HG02885 (cell line): ENCODE results near the gene ELMOD3.

Source experiments
- ATAC-seq: cut with Tn5 transposase; IDR thresholded peaks from one replicate; pipeline ENCODE4 v1.9.1; 2021; ENCODE audit warnings: mild to moderate bottlenecking; ENCODE audit not compliant: unreplicated experiment, poor library complexity

Gene ELMOD3

DNA sequence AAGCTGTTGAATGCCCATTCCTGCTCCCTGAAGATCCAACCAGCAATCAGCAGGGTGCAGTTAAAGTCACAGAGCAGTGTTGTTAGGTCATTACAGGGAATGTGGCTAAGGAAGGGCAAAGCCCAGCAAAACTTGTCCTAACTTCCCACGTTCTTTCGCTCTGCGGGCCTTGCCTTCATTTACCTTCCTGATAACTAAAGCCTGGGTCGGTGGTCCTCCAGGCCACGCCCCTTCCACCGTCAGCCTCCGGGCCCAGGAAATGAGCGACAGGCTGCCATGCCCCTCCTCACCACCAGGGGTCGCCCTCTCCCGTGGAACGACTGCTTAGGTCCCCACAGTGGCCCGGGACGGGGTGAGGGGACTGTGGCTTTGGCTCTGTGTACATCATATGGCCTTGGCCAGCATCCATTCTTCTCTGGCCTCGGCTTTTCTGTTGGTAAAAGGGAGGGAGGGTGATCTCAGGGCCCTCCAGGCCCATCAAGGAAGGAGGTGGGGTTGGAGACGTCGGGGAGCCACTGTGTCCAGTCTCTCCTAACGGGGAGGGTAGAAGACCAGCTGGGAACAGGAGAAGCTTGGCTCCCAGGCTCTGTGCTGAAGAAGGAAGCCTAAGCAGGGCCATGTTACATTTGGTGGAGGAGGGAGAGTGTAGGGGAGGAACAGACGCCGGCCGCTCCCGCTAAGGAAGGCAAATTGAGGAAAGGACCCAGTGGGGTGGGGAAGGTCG is 66.1 kb downstream of the ELMOD3 start:
- ATAC-seq: peak; percentile 65

DNA sequence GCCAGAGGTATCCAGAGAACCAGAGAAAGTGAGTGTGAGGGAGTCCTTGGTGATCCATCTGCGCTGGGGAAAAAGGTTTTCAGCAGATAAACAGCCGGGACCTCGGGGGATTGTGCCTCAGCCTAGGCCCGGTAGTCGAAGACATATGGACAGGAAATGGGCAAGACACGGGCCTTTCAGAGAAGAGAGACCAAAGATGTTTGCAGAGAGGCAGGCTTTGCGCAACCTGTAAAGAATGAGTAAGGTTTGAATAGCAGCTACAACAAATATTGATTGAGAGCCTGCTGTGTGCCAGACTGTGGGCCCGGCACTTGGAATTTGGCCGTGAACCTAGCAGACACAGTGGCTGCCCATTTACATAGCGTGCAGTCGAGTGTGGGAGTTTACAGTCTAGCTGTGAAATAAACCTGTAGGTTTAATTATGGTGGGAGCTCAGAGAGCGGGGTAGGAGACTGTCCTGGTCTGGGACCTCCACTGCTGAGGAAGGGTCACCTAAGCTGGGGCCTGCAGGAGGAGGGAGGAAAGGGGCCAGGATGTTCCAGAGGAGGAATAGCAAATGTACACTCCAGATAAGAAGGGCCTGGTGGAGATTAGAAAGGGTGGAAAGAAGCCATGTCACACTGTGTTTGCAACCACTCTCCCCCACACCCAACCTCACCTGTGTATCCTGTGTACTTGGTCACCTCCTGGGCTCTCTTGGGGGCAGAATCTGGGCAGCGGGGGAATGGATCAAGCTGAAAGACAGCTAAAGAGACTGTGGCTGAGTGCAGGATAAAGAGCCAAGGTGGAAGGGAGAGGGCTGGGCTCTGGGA is 66.9 kb downstream of the ELMOD3 start:
- ATAC-seq: no peak

DNA sequence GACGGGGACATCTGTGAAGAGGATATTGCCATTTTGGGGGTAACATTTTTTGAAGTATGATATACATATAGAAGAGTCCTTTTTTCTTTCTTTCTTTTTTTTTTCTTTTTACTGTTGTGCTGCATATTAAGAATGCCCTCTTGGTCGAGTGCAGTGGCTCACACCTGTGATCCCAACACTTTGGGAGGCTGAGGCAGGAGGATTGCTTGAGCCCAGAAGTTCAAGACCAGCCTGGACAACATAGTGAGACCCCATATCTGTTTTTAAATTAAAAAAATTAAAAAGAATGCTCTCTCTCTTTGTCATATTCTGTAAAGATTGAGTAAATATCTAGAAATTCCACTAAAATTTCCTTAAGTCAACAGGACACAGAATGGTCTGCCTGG is 67.5 kb downstream of the ELMOD3 start:
- ATAC-seq: no peak

- ATAC-seq: no peak
Observed at GRCh38 chr2:85423525-85423924, 69.0 kb downstream of the ELMOD3 start.

DNA sequence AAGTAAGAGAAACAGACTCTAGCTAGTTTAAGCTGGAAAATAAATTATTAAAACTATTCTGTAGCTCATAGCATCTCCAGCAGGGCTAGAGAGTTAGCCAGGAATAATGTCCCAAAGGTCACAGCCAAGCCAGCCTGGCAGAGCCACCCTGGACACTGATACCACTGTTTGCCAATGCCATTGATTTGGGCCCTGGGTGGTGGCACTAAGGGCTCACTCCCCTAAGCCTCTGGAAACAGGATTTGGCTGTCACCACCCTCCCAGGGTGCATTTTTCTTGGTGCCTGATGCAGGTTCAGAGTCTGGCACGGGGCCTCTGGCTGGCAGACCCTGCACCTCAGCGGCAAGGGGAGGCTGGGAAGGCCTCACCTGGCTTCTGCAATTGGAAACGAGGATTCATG is 71.0 kb downstream of the ELMOD3 start:
- no peak for ATAC-seq

DNA sequence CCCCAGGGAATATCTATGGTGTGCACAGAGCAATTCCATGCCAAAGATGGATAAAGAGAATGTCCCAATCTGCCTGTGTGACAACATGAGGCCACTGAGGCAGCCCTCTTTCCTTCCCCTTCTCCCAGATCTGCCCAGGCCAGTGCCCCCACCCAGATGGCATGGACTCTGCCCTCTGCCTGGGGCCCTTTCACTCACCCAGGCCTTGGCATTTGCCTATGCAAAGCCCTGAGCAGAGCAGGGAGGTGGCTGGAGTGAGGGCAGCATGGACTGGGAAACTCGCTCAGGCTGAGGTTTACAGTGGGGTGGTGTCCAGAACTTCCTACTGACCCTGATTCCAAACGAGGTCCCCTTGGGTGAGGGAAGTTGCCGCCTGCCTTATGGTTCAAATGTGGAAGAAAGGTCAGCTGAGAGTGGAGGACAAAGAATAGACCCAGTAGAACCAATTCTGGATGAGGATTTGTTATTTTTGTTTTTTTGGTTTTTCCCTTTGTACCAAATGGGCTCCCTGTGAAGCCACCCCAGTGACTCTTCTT is 72.8 kb downstream of the ELMOD3 start:
- ATAC-seq: no peak

DNA sequence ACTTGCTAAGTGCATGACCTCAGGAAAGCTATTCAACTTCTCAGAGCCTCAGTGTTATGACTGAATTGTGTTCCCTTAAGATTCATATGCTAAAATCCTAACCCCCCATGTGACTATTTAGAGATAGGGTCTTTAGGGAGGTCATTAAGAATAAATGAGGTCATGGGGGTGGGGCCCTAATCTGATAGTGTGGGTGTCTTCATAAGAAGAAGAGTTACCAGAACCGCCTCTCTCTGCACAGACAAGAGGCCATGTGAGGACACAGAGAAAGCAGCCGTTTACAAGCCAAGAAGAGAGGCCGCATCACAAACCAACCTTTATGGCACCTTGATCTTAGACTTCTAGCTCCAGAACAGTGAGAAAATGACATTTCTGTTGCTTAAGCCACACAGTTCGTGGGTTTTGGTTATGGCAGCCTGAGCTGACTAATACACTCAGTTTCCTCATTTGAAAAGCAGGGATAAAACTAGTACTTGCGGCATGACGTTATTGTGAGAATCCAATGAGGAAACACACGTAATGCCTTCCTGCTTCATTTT is 73.8 kb downstream of the ELMOD3 start:
- ATAC-seq: no peak

- ATAC-seq: no peak
Observed at GRCh38 chr2:85429213-85429923, 74.8 kb downstream of the ELMOD3 start.

GRCh38 chr2:85429924-85430289 is 75.3 kb downstream of the ELMOD3 start:
- ATAC-seq: no peak

- no peak for ATAC-seq
Observed at GRCh38 chr2:85430752-85431569, 76.4 kb downstream of the ELMOD3 start.

DNA sequence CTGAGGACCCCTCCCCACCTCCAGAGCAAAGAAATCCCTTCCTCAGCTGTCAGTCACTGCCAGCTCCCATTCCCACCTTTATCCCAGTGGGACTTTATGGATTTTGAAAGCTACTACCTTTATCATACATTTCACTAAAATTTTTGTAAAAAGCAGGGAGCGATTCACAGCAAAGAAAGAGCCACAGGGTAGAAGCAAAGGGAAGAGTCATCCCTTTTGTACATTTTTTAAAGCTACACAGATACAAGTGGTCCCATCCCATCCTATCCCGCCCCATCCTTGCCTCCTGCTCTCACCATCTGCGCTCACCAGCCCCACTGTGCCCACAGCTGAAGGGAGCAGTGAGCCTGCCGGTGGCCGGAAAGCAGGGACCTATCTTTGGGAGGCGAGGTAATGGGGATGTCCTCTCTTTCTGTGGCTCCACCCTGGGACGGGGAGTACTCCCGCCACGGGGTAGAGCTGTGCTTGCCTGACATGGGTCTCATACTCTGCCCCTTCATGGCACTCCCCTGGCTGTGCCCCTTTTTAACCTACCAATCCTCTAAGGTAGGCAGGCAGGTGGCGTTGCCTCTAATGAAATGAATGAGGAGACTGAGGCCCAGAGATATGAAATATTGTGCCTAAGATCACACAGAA is 77.1 kb downstream of the ELMOD3 start:
- ATAC-seq: no peak

DNA sequence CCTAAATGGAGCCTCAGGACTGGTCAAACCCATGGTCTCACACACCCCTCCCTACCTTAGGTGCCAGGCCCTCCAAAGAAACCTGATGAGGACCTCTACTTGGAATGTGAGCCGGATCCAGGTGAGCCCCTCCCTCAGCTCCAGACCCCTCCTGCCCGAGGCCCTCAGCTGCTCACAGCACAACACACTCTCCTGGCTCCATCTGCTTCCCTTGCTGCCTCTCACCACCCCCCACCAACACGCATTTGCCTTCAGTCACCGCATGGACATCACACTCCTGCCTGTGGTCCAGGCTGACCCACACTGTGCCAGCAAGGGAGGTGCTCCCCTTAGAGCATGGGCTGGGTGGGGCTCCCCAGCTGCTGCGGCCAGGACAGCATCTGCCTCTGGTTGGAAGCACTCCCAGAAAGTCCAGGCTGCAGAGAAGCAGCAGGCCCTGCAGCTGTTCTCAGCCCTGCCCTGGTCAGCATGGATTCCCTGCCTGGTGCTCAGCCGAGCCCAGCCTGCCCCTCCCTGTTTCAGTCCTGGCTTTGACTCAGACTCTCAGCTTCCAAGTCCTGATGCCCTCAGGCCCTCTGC is 79.0 kb downstream of the ELMOD3 start:
- ATAC-seq: no peak

DNA sequence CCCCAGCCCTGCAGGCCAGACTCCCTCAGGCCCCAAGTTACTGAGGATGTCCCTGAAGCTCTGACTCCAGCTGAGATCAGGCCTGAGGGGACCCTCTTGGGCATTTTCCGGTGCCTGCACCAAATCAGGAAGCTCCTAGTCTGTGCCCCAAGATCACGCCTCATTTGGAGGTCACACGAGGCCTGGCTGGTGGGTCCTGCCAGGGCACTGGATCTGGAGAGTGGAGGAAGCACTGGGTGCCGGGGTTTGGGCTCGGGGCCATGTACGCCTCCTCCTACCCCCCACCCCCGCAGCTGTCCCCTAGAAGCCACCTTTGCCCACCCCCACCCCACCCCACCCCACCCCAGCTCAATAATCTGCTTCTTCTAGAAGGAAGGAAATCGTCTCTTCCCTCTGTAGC is 80.1 kb downstream of the ELMOD3 start:
- no peak for ATAC-seq

GRCh38 chr2:85435220-85435958 is 80.8 kb downstream of the ELMOD3 start:
- no peak for ATAC-seq

DNA sequence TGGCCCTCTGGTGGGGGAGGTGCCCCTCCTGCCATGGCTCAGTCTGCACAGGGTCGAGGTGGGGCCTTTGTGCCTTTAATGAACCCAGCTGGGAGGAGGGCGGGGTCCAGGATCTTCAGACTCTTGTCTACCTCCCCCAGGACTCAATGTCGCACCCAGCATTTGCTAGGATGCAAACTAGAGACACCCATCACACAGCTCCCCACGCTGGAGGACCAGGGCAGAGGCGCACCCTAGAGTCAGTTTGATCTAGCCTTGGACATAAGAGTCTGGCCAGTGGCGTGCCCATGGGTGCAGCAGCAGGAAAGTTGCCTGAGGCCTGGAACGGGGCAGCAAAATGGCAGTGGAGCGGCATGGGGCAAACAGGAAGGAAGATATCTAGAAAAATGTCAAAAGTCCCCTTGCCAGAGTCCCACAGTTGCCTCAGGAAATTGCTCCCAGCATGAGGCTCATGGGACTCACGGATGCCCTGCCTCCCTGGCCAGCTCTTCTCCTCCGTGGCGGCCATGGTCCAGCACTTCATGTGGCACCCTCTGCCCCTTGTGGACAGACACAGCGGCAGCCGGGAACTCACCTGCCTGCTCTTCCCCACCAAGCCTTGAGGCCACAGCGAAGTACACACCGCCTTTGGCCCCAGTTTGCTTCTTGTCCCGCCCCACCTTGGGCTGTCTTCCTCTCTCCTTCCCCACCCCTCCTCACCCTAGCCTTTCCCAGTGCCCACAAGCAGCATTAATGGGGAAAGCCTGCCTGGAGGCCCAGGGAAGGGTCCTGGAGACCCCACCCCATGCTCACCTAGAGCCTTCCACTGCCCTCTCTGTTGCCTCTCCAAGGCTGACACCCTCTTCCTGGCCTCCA is 81.6 kb downstream of the ELMOD3 start:
- no peak for ATAC-seq

DNA sequence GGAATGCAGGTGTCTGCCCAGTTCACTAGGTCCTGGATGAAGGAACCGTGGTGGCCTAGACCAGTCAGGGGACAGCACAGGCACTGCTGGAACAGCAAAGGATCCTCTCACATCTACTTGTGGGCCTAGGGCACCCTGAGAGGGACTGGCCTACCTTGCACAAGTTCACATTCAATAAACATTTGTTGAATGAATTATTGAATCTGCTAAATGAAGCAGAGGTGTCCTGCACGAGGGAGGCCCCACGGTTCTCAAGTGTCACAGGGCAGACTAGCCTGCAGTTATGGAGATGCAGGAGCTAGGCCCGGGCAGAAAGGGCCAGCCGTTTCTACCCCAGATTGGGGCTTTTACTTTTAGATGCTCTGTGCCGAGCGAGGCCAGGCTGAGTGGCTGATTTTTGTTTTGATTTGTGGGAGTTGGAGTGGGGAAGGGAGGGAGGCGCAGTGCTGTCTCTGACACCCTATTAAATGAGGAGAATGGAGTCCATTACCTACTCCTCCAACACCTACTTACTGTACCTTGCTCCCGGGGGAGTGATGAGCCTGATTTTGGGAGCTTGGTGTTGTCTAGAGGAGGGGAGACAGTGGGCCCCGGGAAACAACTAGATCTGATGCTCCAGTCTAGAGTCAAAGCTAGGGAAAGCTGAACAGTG is 82.4 kb downstream of the ELMOD3 start:
- peak; percentile 4 for ATAC-seq
